ENCODE results near the gene LCNL1. TPM values are rescaled to one million over a fixed set of nuclear protein-coding genes. Genes with fewer than 3 reads are reported as not detected.

The LCNL1 gene
- total RNA-seq, 1 experiment from 2014 or later, result not detected

GRCh38 chr9:136949239-136949816 is 33.5 kb upstream of the LCNL1 start:
- no peaks in the 10 kb centered on the region for H3K9me3 ChIP-seq (ENCODE audit: low read depth, low read length, poor library complexity, severe bottlenecking)
- H3K36me3 ChIP-seq (ENCODE audit: insufficient read depth, low read length, poor library complexity, severe bottlenecking), result no peaks in the 10 kb centered on the region
- H3K27me3 ChIP-seq (replicated peaks; ENCODE audit: insufficient read depth, low read depth, low read length, poor library complexity), result no peaks in the 10 kb centered on the region
- POLR2A ChIA-PET (ENCODE audit: low non-redundant PET), result no interaction called here
- intact Hi-C loops (cut with micrococcal nuclease; ENCODE audit: unreplicated experiment), result no loop called here
- no peaks in the 10 kb centered on the region for H3K4me1 ChIP-seq (ENCODE audit: insufficient read depth, low read length, poor library complexity, severe bottlenecking)
- H3K27ac ChIP-seq (ENCODE audit: low read depth, low read length, poor library complexity, severe bottlenecking), result peak overlapping the region; percentile 84
- BruUV-seq (replicated peaks), result no TSS peak
- TF ChIP-seq, protein P1, sequence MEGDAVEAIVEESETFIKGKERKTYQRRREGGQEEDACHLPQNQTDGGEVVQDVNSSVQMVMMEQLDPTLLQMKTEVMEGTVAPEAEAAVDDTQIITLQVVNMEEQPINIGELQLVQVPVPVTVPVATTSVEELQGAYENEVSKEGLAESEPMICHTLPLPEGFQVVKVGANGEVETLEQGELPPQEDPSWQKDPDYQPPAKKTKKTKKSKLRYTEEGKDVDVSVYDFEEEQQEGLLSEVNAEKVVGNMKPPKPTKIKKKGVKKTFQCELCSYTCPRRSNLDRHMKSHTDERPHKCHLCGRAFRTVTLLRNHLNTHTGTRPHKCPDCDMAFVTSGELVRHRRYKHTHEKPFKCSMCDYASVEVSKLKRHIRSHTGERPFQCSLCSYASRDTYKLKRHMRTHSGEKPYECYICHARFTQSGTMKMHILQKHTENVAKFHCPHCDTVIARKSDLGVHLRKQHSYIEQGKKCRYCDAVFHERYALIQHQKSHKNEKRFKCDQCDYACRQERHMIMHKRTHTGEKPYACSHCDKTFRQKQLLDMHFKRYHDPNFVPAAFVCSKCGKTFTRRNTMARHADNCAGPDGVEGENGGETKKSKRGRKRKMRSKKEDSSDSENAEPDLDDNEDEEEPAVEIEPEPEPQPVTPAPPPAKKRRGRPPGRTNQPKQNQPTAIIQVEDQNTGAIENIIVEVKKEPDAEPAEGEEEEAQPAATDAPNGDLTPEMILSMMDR (conservative IDR thresholded peaks at IDR 0.05; ENCODE audit: low read depth, low read length), result no peak
- no peak for TF ChIP-seq EZH2 (IDR thresholded peaks at IDR 0.05; ENCODE audit: borderline replicate concordance, low read depth, low read length, poor library complexity, severe bottlenecking)
- CTCF ChIA-PET, result no interaction called here
- no peak for DNase-seq (ENCODE audit: low spot score)
- peak overlapping the region; percentile 63 for H3K4me3 ChIP-seq (ENCODE audit: low read depth, low read length, poor library complexity, severe bottlenecking)

- Histone ChIP-seq H3K4me1 (ENCODE audit: insufficient read depth, low read length, poor library complexity, severe bottlenecking) (no peaks in the 10 kb centered on the region), H3K27me3 (replicated peaks; ENCODE audit: insufficient read depth, low read depth, low read length, poor library complexity) (no peaks in the 10 kb centered on the region), H3K9me3 (ENCODE audit: low read depth, low read length, poor library complexity, severe bottlenecking) (no peaks in the 10 kb centered on the region), H3K4me3 (ENCODE audit: low read depth, low read length, poor library complexity, severe bottlenecking) (peak overlapping the region; percentile 63), H3K36me3 (ENCODE audit: insufficient read depth, low read length, poor library complexity, severe bottlenecking) (no peaks in the 10 kb centered on the region), H3K27ac (ENCODE audit: low read depth, low read length, poor library complexity, severe bottlenecking) (peak overlapping the region; percentile 84)
- DNase-seq (ENCODE audit: low spot score), result peak; percentile 94
- ChIA-PET CTCF (no interaction called here), POLR2A (ENCODE audit: low non-redundant PET) (no interaction called here)
- no peak for TF ChIP-seq EZH2 (IDR thresholded peaks at IDR 0.05; ENCODE audit: borderline replicate concordance, low read depth, low read length, poor library complexity, severe bottlenecking)
- TF ChIP-seq, protein P1 (conservative IDR thresholded peaks at IDR 0.05; ENCODE audit: low read depth, low read length), result no peak
- no TSS peak for BruUV-seq (replicated peaks)
- intact Hi-C loops (cut with micrococcal nuclease; ENCODE audit: unreplicated experiment), result no loop called here
These were observed 32.8 kb upstream of the LCNL1 start for GRCh38 chr9:136949817-136950655.

GRCh38 chr9:136950656-136951276 is 32.0 kb upstream of the LCNL1 start:
- no TSS peak for BruUV-seq (replicated peaks)
- no peaks in the 10 kb centered on the region for H3K9me3 ChIP-seq (ENCODE audit: low read depth, low read length, poor library complexity, severe bottlenecking)
- ChIA-PET CTCF (interaction anchor here (0.6 kb wide), 1 partner anchor 28 kb away, joined by 7 read pairs; no protein-coding TSS in a partner anchor), POLR2A (ENCODE audit: low non-redundant PET) (no interaction called here)
- H3K4me3 ChIP-seq (ENCODE audit: low read depth, low read length, poor library complexity, severe bottlenecking), result peak overlapping the region; percentile 63
- H3K27me3 ChIP-seq (replicated peaks; ENCODE audit: insufficient read depth, low read depth, low read length, poor library complexity), result no peaks in the 10 kb centered on the region
- H3K27ac ChIP-seq (ENCODE audit: low read depth, low read length, poor library complexity, severe bottlenecking), result peak overlapping the region; percentile 84
- no peak for DNase-seq (ENCODE audit: low spot score)
- no peak for TF ChIP-seq EZH2 (IDR thresholded peaks at IDR 0.05; ENCODE audit: borderline replicate concordance, low read depth, low read length, poor library complexity, severe bottlenecking)
- TF ChIP-seq, protein P1 (conservative IDR thresholded peaks at IDR 0.05; ENCODE audit: low read depth, low read length), result no peak
- intact Hi-C loops (cut with micrococcal nuclease; ENCODE audit: unreplicated experiment), result no loop called here
- H3K4me1 ChIP-seq (ENCODE audit: insufficient read depth, low read length, poor library complexity, severe bottlenecking), result no peaks in the 10 kb centered on the region
- H3K36me3 ChIP-seq (ENCODE audit: insufficient read depth, low read length, poor library complexity, severe bottlenecking), result no peaks in the 10 kb centered on the region

All from A673 (cell line).